NCI-H524 treated with DMSO at 0.1 percent for 48 hours (cell line): ENCODE measurements around the gene SOX10.
"Not testable (repeated sequence)": the region's sequence is repeated elsewhere in the genome, so short reads cannot be mapped to it uniquely, and the experiment has no call there.

ENCODE experiments used
- DNase-seq: peaks from one replicate; lab custom pipeline; 2025; lab: John Stamatoyannopoulos, UW

The SOX10 gene

DNA sequence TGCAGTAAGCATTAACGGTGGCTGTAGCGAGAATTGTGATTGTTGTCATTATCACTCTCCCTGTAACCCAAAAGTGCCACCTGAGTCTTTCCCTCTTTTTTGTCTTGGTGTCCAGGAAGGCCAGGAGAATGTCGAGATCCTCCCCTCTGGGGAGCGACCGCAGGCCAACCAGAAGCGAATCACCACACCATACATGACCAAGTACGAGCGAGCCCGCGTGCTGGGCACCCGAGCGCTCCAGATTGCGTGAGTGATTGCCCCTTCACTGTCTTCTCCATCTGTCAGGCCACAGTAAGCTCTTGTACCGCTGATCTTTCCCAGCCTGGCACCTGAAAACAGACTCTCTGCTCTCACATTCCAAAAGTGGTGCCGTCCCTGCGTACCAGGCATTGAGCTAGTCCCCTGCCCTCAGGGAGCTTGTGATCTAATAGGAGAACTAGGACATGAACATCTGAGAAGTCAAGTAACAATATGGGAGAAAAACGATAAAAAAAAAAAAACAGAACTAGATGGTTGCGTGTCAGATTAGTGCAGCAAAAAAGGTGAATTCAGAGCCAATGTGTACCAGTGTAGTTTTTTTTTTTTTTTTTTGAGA, 25.0 kb downstream of the SOX10 start:
- no peak for DNase-seq

DNA sequence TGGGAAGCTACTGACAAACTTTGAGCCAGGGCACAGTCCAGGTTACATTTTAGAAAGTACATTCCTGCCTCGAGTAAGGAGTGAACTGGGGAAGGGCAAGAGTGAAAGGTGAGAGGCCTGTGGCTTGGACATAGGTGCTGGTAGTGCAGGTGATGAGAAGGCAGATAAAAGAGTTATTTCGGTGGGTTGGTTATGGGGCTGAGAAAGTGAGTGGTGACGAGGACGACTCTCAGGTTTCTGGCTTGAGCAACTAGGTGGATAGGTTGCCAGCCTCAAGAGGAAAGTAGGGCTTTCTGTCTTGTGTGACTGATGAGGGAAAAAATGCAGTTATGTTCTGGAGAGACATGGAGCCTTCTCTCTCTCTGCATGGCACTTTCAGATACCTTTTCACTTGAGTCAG, 27.1 kb downstream of the SOX10 start:
- DNase-seq, result no peak

DNA sequence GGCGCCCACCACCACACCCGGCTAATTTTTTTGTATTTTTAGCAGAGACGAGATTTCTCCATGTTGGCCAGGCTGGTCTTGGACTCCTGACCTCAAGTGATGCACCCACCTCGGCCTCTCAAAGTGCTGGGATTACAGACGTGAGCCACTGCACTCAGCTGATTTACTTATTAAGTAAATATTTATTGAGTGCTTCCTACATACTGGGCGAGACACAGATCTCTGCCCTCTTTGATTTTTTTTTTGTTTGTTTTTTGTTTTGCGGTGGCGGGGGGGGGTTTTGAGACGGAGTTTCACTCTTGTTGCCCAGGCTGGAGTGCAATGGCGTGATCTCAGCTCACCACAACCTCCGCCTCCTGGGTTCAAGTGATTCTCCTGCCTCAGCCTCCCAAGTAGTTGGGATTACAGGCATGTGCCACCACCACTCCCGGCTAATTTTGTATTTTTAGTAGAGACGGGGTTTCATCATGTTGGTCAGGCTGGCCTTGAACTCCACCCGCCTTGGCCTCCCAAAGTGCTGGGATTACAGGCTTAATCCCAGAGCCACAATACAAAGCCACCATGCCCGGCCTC, 28.4 kb downstream of the SOX10 start:
- not testable (repeated sequence) for DNase-seq

DNA sequence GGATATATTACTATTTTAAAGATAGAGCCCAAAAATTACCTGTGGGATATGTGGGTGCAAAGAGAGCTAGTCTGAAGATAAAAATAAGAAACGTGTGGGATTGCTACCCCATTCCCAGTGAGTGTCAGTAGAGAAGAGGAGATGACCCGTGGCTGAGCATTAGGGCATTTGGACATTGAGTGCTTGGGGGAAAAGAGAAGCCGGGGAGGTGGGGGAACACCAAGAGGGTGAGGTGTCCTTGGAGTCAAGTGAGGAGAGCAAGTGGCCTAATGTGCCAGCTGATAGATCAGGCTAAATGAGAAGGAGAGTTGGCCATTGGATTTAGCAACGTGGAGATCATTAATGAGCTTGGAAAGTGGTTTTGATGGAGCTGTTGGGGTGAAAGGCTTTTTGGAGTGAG, 29.7 kb downstream of the SOX10 start:
- no peak for DNase-seq

DNA sequence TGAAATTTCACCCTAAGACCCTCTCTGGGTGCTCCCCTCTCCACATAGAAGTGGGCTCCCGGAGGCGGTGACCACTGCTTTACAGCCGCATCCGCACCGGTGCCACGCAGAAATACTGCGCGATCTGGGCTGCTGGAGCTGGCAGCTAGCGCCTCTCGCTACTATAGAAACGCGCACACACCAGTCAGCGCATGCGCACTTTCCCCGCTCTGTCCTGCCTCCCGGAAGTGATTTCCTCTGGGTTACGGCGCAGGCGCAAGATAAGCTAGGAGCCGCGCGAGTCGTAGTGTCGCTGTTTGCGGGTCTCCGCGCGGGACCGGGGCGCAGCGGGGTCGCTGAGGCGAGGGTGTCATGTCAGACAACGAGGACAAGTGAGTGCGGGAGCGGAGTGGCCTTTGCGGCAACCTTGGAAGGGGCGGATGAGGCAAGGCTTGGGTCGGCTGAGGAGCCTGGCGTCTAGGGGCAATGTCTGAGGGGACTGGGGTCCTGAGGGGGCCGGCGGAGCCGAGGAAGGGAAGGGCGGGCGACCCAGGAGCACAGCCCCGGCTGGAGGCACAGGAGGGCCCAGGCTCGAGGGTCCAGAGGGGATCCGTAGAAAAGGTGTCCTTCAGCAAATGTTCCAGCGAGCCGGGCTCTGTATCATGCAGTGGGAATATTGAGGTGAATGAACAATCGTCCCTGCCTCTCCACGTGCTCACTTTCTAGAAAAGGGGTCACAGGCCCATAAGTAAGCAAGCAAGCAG, 30.7 kb downstream of the SOX10 start, which contains the start of the genes C22orf23 and POLR2F:
Gene C22orf23 (minus strand): TSS at position 165 of the 743 bp plus-strand sequence. CDS start 452 bp downstream, outside the sequence.
Gene POLR2F (plus strand): TSS at position 263 of the 743 bp plus-strand sequence. CDS start 89 bp downstream, at position 352.
- peak; percentile 66 for DNase-seq

DNA sequence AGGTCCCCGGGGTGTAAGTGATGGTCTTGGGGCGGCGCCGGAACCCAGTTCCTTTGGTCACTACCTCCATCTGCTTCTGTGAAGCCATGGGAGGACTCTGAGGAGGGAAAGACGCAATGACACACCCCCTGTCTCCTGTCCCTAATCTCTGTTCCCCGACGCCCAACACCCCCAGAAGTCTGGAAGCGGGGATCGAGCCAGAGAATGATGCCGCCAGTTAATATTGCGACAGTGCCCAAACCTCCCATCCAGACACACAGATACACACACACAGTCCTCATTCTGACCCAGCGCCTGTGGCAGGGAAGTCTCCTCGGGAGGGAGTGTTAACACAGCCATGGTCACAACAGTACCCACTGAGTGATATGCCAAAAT, 31.3 kb downstream of the SOX10 start:
- no peak for DNase-seq

DNA sequence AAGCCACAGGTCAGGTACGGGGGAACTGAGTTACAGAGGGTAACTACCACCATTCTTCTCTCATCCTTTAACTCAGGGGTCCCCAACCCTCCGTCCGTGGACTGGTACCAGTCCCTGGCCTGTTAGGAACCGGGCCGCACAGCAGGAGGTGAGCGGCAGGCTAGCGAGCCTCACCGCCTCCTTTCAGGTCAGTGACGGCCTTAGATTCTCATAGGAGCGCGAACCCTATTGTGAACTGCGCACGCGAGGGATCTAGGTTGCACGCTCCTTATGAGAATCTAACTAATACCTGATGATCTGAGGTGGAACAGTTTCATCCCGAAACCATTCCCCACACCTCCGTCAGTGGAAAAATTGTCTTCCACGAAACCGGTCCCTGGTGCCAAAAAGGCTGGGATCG, 31.7 kb downstream of the SOX10 start:
- DNase-seq, result not testable (repeated sequence)

DNA sequence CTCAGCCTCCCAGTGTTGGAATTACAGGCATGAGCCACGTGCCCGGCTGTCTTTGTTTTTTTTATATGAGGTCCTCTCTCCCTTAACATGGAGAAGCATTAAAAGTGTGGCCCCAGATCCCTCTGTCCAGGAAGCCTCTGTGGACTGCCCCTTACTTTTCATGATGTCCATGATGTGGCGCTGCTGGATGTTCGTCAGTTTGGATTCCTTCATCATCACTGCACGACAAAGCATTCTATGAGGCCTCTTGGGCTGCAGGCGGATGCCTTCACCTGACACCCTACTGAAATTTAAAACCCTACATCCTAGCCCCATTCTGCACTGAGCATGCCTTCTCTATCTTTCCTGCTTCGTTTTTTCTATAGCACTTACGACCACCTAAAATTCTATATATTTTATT, 33.0 kb downstream of the SOX10 start:
- DNase-seq, result no peak

DNA sequence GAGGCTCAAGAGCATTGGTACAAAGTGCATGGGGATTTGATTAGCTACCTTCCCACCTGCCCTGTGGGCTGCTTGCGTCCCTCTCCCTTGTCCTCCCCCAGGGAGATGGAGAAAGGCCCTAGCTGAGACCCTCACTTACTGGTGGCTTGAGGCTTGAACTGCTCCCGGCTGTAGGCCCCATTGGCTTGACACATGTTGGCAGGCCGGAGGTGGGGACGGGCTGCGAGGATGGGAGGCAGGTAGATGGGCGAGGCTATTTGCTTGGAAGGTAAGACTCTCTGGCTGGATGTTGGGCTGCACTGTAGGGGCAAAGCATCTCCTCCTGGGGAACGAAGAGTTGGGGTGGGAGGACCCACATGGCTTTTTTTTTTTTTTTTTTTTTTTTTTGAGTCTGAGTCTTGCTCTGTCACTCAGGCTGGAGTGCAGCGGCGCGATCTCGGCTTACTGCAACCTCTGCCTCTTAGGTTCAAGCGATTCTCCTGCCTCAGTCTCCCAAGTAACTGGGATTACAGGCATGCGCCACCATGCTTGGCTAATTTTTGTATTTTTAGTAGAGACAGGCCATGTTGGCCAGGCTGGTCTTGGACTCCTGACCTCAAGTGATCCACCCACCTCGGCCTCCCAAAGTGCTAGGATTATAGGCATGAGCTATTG, 37.1 kb downstream of the SOX10 start:
- DNase-seq, result not testable (repeated sequence)

DNA sequence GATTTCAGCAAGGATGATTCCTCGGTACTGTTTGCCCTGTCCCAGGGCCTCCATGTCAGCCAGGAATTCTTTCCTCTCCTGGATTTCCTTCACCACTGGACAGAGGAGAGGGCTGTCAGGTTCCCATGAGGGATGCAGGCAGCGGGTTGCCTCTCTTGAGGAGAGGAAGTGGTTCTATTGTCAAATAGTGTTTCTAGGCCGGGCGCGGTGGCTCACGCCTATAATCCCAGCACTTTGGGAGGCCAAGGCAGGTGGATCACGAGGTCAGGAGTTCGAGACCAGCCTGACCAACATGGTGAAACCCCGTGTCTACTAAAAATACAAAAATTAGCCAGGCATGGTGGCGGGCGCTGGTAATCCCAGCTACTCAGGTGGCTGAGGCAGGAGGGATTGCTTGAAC, 39.9 kb downstream of the SOX10 start:
- DNase-seq, result not testable (repeated sequence)

DNA sequence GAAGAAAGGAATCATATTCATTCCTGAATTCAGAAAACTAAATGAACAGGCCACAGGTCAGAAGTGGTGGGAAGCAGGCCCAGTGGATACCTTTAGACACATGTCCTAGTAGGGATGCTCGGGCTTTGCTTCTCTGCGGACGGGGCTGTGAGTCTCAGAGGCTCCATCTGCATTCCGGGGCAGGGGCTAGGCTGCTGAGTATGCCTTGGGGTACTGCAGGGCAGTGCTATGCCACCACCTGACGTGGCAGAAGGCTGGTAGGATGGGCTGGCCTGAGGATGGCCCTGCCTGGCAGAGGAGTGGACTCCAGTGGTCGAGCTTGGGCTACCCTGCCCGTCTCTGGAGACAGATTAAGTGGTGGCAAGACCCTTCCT, 40.5 kb downstream of the SOX10 start:
- DNase-seq, result no peak

DNA sequence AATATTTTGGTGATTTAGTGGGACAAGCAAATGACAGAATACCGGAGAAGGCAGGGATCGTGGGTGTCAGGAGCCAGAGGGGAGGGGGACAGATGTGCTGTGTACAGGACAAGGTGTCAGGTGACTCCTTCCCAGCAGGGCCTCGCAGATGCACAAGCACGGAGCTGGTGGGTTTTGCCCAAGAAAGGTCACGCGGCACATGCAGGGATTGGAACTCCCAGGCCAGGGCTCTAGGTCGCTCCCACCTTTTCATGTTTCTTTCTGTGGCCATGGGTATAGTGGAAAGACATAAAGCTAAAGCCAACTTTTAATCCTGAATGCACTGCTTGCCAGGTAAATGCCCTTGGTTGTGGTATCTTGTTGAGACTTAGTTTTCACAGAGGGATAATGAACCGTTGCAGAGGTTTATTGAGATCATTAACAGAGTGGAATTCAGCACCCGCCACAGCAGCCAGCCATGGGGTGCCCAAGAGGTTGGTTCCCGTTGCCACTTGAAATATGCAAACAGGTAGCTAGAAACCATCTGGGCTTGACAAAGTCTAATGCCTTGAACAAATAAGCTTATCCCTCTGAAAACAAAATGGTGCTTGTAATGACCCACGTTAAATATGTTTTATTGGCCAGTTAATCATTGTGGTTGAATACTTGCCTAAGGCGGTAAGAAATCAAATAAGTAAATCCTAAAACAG, 41.1 kb downstream of the SOX10 start:
- no peak for DNase-seq

DNA sequence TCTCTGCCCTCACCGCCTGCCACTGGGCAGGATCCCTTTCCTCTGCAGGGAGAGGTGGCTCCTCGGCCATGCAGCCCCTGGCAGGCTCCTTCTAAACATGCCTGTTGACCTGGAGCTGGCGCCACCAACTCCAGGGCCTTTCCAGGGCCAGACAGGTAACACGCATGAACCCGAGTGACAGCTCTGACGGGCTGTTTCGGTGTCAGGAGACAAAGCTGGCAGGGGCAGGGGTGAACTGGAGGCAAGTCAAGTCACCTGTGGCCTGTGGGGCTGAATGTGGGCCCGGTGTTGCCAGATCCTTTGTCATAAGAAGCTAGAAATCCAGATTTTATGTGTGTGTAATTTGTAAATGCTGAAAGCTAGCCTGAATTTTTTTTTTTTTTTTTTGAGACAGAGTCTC, 42.2 kb downstream of the SOX10 start:
- no peak for DNase-seq

DNA sequence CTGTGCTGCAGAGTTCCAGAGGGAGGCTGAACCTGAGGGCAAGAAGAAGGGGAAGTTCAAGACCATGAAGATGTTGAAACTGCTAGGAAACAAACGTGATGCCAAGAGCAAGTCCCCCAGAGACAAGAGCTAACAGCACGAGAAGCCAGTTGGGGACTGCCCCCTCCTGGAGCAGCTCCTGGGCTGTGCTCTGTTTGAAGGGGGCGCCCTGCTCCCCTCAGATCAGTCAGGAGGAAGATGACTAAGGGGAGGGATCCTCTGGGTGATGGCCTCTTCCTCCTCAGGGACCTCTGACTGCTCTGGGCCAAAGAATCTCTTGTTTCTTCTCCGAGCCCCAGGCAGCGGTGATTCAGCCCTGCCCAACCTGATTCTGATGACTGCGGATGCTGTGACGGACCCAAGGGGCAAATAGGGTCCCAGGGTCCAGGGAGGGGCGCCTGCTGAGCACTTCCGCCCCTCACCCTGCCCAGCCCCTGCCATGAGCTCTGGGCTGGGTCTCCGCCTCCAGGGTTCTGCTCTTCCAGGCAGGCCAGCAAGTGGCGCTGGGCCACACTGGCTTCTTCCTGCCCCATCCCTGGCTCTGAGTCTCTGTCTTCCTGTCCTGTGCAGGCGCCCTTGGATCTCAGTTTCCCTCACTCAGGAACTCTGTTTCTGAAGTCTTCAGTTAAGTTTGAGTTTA, 43.5 kb downstream of the SOX10 start:
- DNase-seq, result no peak

DNA sequence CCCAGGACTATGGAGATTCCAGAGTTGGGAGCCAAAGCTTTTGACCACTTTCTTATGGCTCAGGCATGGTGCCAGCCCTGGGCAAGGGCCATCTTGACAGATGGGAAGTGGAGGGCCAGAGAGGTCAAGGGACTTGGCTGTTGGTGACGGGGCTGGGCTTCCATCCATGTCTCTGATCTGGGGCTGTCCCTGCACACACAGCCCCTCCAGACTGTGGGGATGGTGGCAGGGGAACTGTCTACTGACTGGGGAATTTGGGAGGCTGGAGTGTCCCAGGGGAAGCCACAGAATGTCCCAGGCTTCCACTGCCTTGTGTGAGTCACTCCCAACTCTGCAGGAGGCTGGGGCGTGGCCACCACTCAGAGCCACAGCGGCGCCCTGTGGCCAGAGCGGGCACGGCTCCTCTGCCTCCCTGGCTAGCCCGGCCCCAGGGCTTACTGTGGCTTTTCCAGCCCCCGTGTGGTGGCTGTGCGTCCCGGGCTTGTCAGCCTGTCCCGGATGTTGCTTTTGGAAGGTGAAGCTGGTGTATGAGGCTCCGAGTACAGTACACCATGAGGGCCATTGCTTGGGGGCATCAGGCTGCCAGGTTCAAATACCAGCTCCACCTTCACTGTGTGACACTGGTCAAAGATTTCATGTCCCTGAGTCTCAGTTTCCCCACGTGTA, 50.5 kb downstream of the SOX10 start:
- peak; percentile 34 for DNase-seq

DNA sequence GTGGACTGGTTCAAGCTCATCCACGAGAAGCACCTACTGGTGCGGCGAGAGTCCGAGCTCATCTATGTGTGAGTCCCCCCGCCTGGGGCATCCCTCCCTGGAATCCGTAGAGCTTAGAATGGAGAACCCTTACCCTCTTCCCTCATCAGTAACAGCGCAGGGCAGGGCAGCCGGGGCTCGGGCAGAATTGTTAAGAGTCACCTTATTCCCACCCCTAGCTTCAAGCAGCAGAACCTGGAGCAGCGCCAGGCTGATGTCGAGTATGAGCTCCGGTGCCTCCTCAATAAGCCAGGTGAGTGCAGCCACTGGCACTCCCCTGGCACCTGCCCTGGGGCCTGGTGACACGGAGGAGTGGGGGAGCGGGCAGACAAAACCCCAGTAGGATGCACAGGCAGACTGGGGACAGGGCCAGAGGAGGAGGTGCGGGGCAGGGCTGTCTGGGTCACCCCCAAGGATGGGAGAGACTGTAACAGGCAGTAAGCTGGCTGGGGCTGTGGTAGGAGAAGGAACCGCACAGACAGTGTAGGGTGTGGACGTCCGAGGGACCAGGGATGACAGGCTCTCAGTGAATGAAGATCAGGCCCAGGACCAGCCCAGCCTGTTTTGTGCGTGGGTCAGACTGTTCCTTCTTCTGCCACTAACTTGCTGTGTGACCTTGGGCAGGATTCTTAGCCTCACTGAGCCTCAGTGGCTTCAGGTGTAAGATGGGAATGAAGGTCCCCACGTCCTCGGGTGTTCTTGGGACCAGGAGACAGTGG, 51.4 kb downstream of the SOX10 start:
- DNase-seq, result no peak

DNA sequence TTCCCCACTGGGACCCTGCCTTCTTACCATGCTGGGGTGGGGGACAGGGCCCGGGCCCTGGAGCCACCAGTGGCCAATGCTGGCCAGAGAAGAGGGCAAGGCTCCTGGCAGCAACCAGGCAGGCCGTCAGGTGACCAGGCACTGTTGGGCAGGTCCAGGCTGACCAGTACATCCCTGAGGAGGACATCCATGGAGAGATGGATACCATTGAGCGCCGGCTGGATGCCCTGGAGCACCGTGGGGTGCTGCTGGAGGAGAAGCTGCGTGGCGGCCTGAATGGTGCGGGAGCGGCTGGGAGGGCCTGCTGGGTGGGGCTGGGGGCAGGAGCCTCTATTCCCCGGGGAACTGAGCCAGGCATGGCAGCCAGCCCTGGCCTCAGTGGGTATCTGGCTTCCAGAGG, 52.0 kb downstream of the SOX10 start:
- no peak for DNase-seq

DNA sequence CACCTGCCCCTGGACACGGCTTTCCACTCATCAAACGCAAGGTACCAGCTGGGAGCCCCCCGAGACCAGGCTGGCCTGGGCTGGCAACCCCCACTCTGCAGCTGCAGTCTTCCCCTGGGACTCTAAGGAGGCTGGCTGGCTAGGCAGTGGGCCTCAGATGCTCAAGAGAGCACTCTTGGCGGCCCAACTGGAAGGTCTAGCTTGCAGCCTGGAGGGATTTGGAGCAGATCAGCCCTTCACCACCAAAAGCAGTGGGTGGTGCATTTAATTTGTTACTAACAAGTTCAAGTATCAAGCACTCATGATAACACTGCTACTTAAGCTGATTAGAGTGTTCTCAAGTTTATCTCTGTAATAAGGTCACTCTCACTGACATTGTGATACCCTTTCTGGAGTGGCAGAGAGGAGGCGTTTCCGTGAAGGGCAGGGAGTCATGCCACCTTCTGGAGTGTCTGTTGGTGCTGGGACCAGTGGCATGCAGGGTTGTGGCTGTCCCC, 52.4 kb downstream of the SOX10 start:
- peak; percentile 48 for DNase-seq

DNA sequence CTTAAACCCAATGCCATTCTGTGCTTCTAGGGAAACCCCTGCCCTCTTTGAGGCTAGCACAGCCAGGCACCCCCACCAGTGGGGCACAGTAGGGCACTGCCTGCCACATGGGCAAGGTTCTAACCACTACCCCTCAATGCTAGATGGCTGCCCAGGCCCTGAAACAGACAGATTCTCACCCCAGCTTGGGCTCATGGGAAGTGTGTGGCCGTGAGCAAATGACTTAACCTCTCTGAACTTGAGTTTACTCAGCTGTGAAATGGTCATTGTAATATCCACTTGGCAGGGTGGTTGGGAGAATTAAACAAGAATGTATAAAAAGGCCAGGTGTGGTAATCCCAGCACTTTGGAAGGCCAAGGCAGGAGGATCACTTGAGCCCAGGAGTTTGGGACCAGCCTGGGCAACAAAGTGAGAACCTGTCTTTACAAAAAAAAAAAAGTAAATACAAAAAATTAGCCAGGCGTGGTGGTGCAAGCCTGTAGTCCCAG, 53.4 kb downstream of the SOX10 start:
- DNase-seq, result no peak
